T-helper 1 cell treated with Interleukin-12 subunit alpha and Interleukin-12 subunit beta and Interleukin-4 antibody, amounts not matched to agents 30 μg/mL and 1 μg/mL, for 36 hours (primary cell): ENCODE measurements around the gene STK17B.
"Not testable (repeated sequence)": the region's sequence is repeated elsewhere in the genome, so short reads cannot be mapped to it uniquely, and the experiment has no call there.

Source experiments
- H3K27ac Mint-ChIP-seq: one replicate; pipeline ENCODE4 v1.8.0; 2021; ENCODE audit warnings: mild to moderate bottlenecking, mixed read lengths
- H3K27me3 Mint-ChIP-seq: one replicate; pipeline ENCODE4 v1.8.0; 2021; ENCODE audit warnings: low read depth, mixed read lengths
- H3K36me3 Mint-ChIP-seq: one replicate; pipeline ENCODE4 v1.8.0; 2021; ENCODE audit warnings: low read depth, mixed read lengths
- H3K4me1 Mint-ChIP-seq: one replicate; pipeline ENCODE4 v1.8.0; 2021; ENCODE audit warnings: low read depth, mixed read lengths
- H3K4me3 Mint-ChIP-seq: one replicate; pipeline ENCODE4 v1.8.0; 2021; ENCODE audit warnings: mild to moderate bottlenecking, moderate library complexity, mixed read lengths
- H3K9me3 Mint-ChIP-seq: one replicate; pipeline ENCODE4 v1.8.0; 2021; ENCODE audit warnings: mixed read lengths

Gene STK17B

GRCh38 chr2:196097864-196098660 is 73.3 kb downstream of the STK17B start:
- Mint-ChIP-seq H3K27me3 (peaks cover 4% of the 10 kb centered on the region), H3K36me3 (peaks cover 8% of the 10 kb centered on the region), H3K4me1 (peaks cover 14% of the 10 kb centered on the region), H3K27ac (no peak overlapping the region), H3K9me3 (peaks cover 7% of the 10 kb centered on the region), H3K4me3 (no peak overlapping the region)

- Mint-ChIP-seq H3K4me1 (peaks cover 11% of the 10 kb centered on the region), H3K9me3 (peaks cover 16% of the 10 kb centered on the region), H3K27ac (no peak overlapping the region), H3K27me3 (peaks cover 4% of the 10 kb centered on the region), H3K36me3 (peaks cover 8% of the 10 kb centered on the region), H3K4me3 (no peak overlapping the region)
Measured at GRCh38 chr2:196096982-196097745, 74.2 kb downstream of the STK17B start.

GRCh38 chr2:196096264-196096663 is 75.1 kb downstream of the STK17B start:
- Mint-ChIP-seq H3K9me3 (peaks cover 20% of the 10 kb centered on the region), H3K4me3 (no peak overlapping the region), H3K27me3 (peaks cover 4% of the 10 kb centered on the region), H3K4me1 (peaks cover 5% of the 10 kb centered on the region), H3K36me3 (peaks cover 10% of the 10 kb centered on the region), H3K27ac (no peak overlapping the region)

GRCh38 chr2:196089448-196089847 is 81.9 kb downstream of the STK17B start:
- not testable (repeated sequence) for H3K4me3 Mint-ChIP-seq
- H3K9me3 Mint-ChIP-seq, result peaks cover 34% of the 10 kb centered on the region

GRCh38 chr2:196088203-196088602 is 83.2 kb downstream of the STK17B start:
- Mint-ChIP-seq H3K4me3 (no peak overlapping the region), H3K4me1 (peaks cover 14% of the 10 kb centered on the region), H3K27me3 (no peaks in the 10 kb centered on the region), H3K36me3 (peaks cover 9% of the 10 kb centered on the region), H3K9me3 (peaks cover 40% of the 10 kb centered on the region), H3K27ac (no peak overlapping the region)

More at GRCh38 chr2:196089448-196089847, 81.9 kb downstream of the STK17B start:
- Mint-ChIP-seq H3K36me3 (peaks cover 13% of the 10 kb centered on the region), H3K4me1 (peaks cover 14% of the 10 kb centered on the region)
- not testable (repeated sequence) for H3K27ac Mint-ChIP-seq, H3K27me3 Mint-ChIP-seq

- Mint-ChIP-seq H3K4me3 (no peak overlapping the region), H3K27ac (no peak overlapping the region), H3K9me3 (peaks cover 40% of the 10 kb centered on the region), H3K36me3 (peaks cover 19% of the 10 kb centered on the region), H3K27me3 (no peaks in the 10 kb centered on the region), H3K4me1 (peaks cover 17% of the 10 kb centered on the region)
Measured at GRCh38 chr2:196086517-196087368, 84.6 kb downstream of the STK17B start.

GRCh38 chr2:196083601-196084000 is 87.8 kb downstream of the STK17B start:
- peaks cover 19% of the 10 kb centered on the region for H3K4me1 Mint-ChIP-seq
- H3K27me3 Mint-ChIP-seq, result no peaks in the 10 kb centered on the region
- no peak overlapping the region for H3K4me3 Mint-ChIP-seq
- H3K9me3 Mint-ChIP-seq, result peaks cover 34% of the 10 kb centered on the region
- no peak overlapping the region for H3K27ac Mint-ChIP-seq
- H3K36me3 Mint-ChIP-seq, result peaks cover 16% of the 10 kb centered on the region
